ENCODE measurements around the gene C11orf24. TPM values are rescaled to one million over a fixed set of nuclear protein-coding genes. Genes with fewer than 3 reads are reported as not detected.

C11orf24 gene
- total and polyA plus RNA-seq, 2 experiments from 2014 or later: 89.4 to 105 TPM

GRCh38 chr11:68282861-68283230, 11.1 kb upstream of the C11orf24 start:
- no peak for DNase-seq
- no peaks in the 10 kb centered on the region for H3K36me3 ChIP-seq (ENCODE audit: low read depth)
- TF ChIP-seq EZH2phosphoT487 (IDR thresholded peaks at IDR 0.05; ENCODE audit: insufficient read depth, low read depth) (no peak), EZH2 (IDR thresholded peaks at IDR 0.05; ENCODE audit: insufficient read depth, poor library complexity, severe bottlenecking) (no peak)
- no peak overlapping the region for H3K4me2 ChIP-seq (ENCODE audit: unreplicated experiment)
- 0 out of 2 replicates have a peak, but pooled peaks cover 6% of the 10 kb centered on the region for H3K27me3 ChIP-seq (replicated peaks; ENCODE audit: insufficient read depth)
- H3K9me3 ChIP-seq (ENCODE audit: low read depth): no peaks in the 10 kb centered on the region
- no peak overlapping the region for H3K27ac ChIP-seq
- in situ Hi-C loops (cut with MboI): no loop called here
- no peaks in the 10 kb centered on the region for H3K79me2 ChIP-seq (ENCODE audit: insufficient read depth)
- no peaks in the 10 kb centered on the region; the same call in 1 of the 2 replicates for H3F3A ChIP-seq (ENCODE audit: insufficient read depth)
- no peaks in the 10 kb centered on the region for H3K9me2 ChIP-seq (ENCODE audit: insufficient read depth)
- H3K4me1 ChIP-seq (ENCODE audit: insufficient read depth): no peaks in the 10 kb centered on the region
- H3K9ac ChIP-seq: no peak overlapping the region
- H2AFZ ChIP-seq: no peak overlapping the region
- WGBS, 2 experiments (ENCODE audit: low coverage in 1 of 2, low lambda C conversion rate in 2 of 2, missing lambda C conversion rate in 2 of 2): 67 to 73% methylated on average over 14 of the region's 14 CpGs
- H3K4me3 ChIP-seq: no peak overlapping the region
- no peaks in the 10 kb centered on the region for H4K20me1 ChIP-seq (ENCODE audit: insufficient read depth)

GRCh38 chr11:68282141-68282860, 10.5 kb upstream of the C11orf24 start:
- no peak overlapping the region for H2AFZ ChIP-seq
- H3K27ac ChIP-seq: no peak overlapping the region
- no peaks in the 10 kb centered on the region for H3K4me1 ChIP-seq (ENCODE audit: insufficient read depth)
- H3F3A ChIP-seq (ENCODE audit: insufficient read depth): no peaks in the 10 kb centered on the region; the same call in 1 of the 2 replicates
- no peak overlapping the region for H3K4me3 ChIP-seq
- in situ Hi-C loops (cut with MboI): no loop called here
- H3K4me2 ChIP-seq (ENCODE audit: unreplicated experiment): no peak overlapping the region
- H3K9ac ChIP-seq: no peak overlapping the region
- WGBS, 2 experiments (ENCODE audit: low coverage in 1 of 2, low lambda C conversion rate in 2 of 2, missing lambda C conversion rate in 2 of 2): 64 to 70% methylated on average over 15 of the region's 15 CpGs
- H3K9me3 ChIP-seq (ENCODE audit: low read depth): no peaks in the 10 kb centered on the region
- H3K9me2 ChIP-seq (ENCODE audit: insufficient read depth): no peaks in the 10 kb centered on the region
- no peak for TF ChIP-seq EZH2phosphoT487 (IDR thresholded peaks at IDR 0.05; ENCODE audit: insufficient read depth, low read depth)
- TF ChIP-seq EZH2 (IDR thresholded peaks at IDR 0.05; ENCODE audit: insufficient read depth, poor library complexity, severe bottlenecking): no peak
- no peaks in the 10 kb centered on the region for H4K20me1 ChIP-seq (ENCODE audit: insufficient read depth)
- H3K27me3 ChIP-seq (replicated peaks; ENCODE audit: insufficient read depth): 0 out of 2 replicates have a peak, but pooled peaks cover 6% of the 10 kb centered on the region
- no peaks in the 10 kb centered on the region for H3K79me2 ChIP-seq (ENCODE audit: insufficient read depth)
- no peak for DNase-seq
- no peaks in the 10 kb centered on the region for H3K36me3 ChIP-seq (ENCODE audit: low read depth)

GRCh38 chr11:68279676-68280075, 7.9 kb upstream of the C11orf24 start:
- no peaks in the 10 kb centered on the region for H4K20me1 ChIP-seq (ENCODE audit: insufficient read depth)
- H3F3A ChIP-seq (ENCODE audit: insufficient read depth): no peaks in the 10 kb centered on the region; the same call in 1 of the 2 replicates
- H3K79me2 ChIP-seq (ENCODE audit: insufficient read depth): no peaks in the 10 kb centered on the region
- DNase-seq: no peak
- H3K9me3 ChIP-seq (ENCODE audit: low read depth): no peaks in the 10 kb centered on the region
- no peak overlapping the region for H3K27ac ChIP-seq
- TF ChIP-seq EZH2 (IDR thresholded peaks at IDR 0.05; ENCODE audit: insufficient read depth, poor library complexity, severe bottlenecking) (no peak), EZH2phosphoT487 (IDR thresholded peaks at IDR 0.05; ENCODE audit: insufficient read depth, low read depth) (no peak)
- H3K4me3 ChIP-seq: no peak overlapping the region
- H3K4me1 ChIP-seq (ENCODE audit: insufficient read depth): no peaks in the 10 kb centered on the region
- no peaks in the 10 kb centered on the region for H3K9me2 ChIP-seq (ENCODE audit: insufficient read depth)
- H2AFZ ChIP-seq: no peak overlapping the region
- no peak overlapping the region for H3K9ac ChIP-seq
- no peaks in the 10 kb centered on the region for H3K36me3 ChIP-seq (ENCODE audit: low read depth)
- no peak overlapping the region for H3K4me2 ChIP-seq (ENCODE audit: unreplicated experiment)
- WGBS, 2 experiments (ENCODE audit: low coverage in 1 of 2, low lambda C conversion rate in 2 of 2, missing lambda C conversion rate in 2 of 2): 74 to 81% methylated on average over 5 of the region's 5 CpGs
- 0 out of 2 replicates have a peak, but pooled peaks cover 6% of the 10 kb centered on the region for H3K27me3 ChIP-seq (replicated peaks; ENCODE audit: insufficient read depth)
- in situ Hi-C loops (cut with MboI): no loop called here

- Histone ChIP-seq H3K4me2 (ENCODE audit: unreplicated experiment) (no peak overlapping the region), H3K79me2 (ENCODE audit: insufficient read depth) (no peaks in the 10 kb centered on the region), H3K9me2 (ENCODE audit: insufficient read depth) (no peaks in the 10 kb centered on the region), H3K4me3 (no peak overlapping the region), H3K4me1 (ENCODE audit: insufficient read depth) (no peaks in the 10 kb centered on the region), H3F3A (ENCODE audit: insufficient read depth) (no peaks in the 10 kb centered on the region; the same call in 1 of the 2 replicates), H3K27me3 (replicated peaks; ENCODE audit: insufficient read depth) (no peaks in the 10 kb centered on the region), H3K9ac (no peak overlapping the region), H3K27ac (no peak overlapping the region), H3K9me3 (ENCODE audit: low read depth) (no peaks in the 10 kb centered on the region), H3K36me3 (ENCODE audit: low read depth) (no peaks in the 10 kb centered on the region), H2AFZ (no peak overlapping the region), H4K20me1 (ENCODE audit: insufficient read depth) (no peaks in the 10 kb centered on the region)
- in situ Hi-C loops (cut with MboI): no loop called here
- no peak for DNase-seq
- 74 to 78% methylated on average over 6 of the region's 6 CpGs for WGBS, 2 experiments (ENCODE audit: low coverage in 1 of 2, low lambda C conversion rate in 2 of 2, missing lambda C conversion rate in 2 of 2)
- TF ChIP-seq EZH2phosphoT487 (IDR thresholded peaks at IDR 0.05; ENCODE audit: insufficient read depth, low read depth): no peak
- TF ChIP-seq EZH2 (IDR thresholded peaks at IDR 0.05; ENCODE audit: insufficient read depth, poor library complexity, severe bottlenecking): no peak
Observed at GRCh38 chr11:68276861-68277260, 5.1 kb upstream of the C11orf24 start.
